Measurements from ENCODE around the gene ZFP42.
"Not testable (repeated sequence)": the region's sequence is repeated elsewhere in the genome, so short reads cannot be mapped to it uniquely, and the experiment has no call there.

ZFP42 gene

DNA sequence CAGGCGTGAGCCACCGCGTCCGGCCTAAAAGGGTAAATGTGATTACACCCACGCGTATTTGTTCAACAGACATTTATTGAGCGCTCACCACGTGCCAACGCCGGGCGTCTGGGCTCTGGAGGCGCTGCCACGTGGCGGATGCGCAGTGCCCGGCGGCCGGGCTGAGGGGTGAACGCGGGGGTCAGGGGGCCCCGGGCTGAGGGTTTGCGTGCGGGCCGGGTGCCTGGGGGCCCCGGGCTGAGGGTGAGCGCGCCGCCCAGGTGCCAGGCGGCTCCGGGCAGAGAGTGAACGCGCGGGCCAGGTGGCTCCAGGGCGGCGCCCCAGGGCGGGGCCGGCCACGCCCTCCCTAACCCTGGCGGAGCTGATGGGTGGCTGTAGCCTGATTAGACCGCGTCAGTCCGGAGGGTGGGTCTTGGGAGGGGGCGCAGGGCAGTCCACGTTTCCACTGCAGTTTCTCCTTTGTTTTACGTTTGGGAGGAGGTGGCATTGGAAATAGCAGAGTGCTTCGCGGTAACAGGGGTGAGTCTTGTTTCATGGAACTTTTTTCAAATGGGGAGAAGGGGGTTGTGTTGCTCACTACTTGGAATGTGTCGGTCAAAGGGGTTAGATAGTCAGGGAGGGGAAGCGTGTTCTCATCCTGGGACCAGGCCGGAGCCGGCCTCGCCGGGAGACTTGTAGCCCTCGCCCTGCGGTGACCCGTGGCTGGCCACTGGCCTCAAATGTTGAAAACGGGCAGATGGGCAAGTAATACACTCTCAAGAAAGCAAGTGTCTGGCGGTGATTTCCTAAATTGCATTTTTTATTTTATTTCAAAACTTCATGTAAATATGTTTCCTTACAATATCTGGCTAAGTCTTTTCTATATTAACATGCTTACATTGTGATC is at the start of gene ZFP42:
ZFP42 (plus strand) TSS at position 450 of the 886 bp plus-strand sequence. CDS start 7,037 bp downstream, outside the sequence.
- no peak for DNase-seq

DNA sequence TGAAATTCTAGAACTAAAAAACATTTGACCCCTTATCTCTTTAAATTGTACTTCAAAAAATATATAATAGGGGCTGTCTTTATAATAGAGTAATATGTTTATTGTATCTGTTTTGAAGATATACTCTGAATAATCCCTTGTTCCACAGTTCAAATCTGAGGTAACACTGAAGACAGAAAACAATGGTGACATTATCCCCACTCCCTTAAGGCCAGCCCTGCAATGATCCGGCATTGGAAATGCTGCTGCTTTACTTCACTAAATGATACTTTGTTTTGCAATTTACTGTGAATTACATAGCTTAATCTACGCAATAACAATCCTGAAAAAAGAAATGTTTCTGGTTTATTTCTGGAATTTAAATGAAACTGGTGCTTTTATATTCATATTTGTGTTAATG is 34.4 kb upstream of the ZFP42 start:
- no peak for DNase-seq

DNA sequence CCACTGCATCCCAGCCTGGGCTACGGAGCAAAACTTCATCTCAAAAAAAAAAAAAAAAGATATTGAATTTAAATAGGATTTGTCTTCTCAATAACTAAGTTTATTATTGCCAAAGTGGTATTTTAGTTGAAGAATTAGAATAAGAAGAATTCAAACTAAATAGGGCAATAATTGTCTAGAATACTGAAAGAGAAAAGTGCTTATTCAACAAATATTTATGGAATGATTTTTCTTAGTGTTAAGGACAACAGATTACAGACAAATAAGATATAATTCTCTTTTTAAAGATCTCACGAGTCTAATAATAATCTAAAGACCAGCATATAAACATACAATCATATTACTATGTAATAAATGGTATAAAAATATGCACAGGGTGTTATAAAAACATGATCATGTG is 33.6 kb upstream of the ZFP42 start:
- DNase-seq, result no peak

DNA sequence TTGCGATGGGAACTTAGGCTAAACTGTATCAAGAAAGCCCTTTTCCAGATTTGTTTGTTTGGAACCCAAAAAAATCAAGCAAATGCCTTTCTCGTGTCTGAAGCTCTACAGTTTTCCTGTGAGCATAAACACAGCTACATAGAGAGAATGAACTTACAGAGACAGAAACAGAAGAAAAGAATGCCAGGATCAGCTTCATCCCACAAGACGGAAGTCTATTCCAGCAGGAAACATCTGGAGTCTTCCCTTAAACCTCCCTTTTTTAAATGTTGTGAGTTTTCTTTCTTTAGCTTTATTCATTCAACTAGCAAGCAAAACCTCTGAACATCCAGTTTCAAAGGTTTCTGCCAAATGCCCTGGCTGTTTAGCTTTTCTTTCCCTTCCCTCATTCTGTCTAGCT is 32.6 kb upstream of the ZFP42 start:
- DNase-seq, result no peak

DNA sequence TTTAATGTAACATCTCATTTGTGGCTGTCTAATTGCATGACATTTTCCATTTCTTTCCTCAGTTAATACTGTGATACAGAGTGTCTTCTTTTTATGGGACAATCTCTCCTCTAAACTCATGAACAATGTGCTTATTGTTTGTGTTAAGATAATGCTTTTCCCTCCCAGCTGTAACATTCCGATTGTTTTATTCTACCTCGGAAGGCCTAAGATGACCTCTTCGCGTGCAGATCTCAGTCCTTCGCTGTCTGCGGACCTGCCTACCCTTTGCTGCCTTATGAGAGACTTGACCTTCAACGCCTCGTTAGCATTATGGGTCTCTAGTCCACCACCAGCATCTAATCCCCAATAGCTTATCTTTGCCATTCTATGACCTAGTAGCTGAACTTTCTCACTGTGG is 29.8 kb upstream of the ZFP42 start:
- no peak for DNase-seq

DNA sequence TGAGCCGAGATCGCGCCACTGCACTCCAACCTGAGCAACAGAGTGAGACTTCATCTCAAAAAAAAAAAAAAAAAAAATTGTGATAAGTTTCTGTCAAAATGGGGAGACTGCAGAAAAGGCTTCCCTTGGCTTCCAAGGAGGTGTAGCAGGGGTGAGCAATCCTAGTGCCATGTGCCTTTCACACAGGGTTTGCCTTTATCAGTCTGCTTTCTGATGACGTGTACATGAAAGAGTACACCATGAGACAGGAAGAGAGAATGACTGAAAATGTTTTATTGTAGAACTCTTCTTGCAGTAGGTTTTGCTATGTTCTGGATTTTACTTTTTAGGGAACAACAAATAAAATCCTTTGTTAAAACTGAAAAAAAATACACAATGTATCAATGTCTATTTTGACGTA is 23.4 kb upstream of the ZFP42 start:
- DNase-seq, result no peak

DNA sequence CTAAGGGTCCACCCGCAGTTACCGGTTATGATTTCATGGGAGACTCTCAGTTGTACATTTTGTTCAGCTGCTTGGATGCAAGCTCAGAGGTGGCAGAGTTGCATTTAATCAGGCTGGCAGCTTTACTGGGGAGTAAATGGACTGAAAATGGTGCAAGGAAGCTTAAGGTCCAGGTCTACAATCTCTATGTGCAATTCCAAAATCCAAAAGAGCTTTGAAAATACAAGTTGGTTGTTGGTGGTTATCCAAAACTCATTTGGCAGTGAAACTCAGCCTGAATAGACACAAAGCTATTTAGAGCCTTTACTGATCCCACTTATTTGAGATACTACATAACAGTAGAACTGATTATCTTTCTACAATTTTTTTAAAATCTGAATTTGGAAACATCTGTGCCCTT is 11.8 kb upstream of the ZFP42 start:
- DNase-seq, result no peak

DNA sequence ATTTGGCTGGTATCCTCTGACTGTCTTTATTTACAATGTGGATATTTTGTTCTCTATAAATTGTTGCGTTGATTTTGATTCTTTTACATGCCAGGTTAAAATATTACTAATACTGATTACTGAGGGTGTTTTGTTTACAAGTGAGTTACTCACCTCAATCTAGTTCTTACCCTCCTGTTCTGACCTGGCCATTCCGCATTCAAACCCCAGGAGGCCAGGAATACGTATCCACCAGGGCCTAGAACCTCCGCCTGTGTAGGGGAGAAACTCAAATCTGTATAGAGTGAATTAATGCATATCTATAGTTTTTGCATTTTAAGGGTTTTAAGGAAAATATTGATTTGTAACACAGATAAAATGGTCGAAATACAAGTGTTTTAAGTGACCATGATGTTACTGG is 2.6 kb upstream of the ZFP42 start:
- no peak for DNase-seq

DNA sequence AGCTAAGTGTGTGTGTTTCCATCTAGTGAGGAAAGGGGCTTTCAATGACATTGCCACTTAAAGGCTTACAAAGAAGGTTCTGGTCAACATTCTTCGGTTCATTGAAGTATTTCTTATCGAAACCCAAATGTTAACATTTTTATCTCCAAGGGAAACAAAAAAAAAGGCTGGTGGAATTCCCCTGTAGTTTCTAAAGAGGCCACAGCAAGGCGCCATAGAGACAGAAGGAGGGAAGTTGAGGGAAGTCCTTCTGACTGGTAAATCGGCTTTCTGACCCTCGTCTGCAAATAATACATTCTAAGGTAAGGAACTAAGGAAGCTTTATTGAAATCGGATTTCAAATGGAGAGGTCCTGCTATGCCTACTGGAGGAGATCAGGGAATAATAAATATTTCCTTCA is 1.7 kb upstream of the ZFP42 start:
- DNase-seq, result no peak

DNA sequence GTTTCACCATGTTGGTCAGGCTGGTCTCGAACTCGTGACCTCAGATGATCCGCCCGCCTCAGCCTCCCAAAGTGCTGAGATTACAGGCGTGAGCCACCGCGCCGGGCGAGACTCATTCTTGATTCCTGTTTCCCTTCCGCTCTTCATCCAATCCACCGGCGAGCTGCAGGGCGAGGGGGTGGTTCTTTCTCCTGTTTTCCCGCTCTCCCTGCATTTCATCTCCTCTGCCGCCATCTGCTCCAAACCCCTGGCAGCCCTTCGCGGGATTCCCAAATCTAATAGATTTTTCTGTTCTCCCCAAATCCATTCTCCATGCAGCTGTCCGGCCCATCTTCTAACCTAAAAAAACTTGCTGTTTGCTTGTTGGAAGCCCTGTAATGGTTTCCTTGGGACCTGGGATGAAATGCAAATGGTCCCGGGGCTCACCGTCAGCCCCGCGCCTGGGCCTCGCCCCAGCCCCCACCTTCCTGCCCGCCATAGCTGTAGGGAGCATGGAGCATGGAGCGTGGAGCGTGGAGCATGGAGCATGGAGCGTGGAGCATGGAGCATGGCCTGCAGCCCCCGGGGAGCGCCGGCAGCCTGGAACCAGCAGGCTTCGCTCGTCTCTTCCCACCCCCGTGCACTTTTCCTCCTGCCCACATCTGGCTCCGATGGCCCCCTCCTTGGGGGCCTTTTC is 1.1 kb downstream of the ZFP42 start:
- no peak for DNase-seq

DNA sequence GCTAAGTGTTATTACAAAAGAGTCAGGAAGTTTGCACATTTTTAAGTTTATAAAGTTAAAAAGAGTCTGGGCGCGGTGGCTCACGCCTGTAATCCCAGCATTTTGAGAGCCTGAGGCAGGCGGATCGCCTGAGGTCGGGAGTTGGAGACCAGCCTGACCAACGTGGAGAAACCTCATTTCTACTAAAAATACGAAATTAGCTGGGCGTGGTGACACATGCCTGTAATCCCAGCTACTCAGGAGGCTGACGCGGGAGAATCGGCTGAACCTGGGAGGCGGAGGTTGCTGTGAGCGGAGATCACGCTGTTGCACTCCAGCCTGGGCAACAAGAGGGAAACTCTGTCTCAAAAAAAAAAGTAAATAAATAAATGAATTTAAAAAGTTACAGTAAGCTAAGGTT is 2.4 kb downstream of the ZFP42 start:
- DNase-seq, result not testable (repeated sequence)

DNA sequence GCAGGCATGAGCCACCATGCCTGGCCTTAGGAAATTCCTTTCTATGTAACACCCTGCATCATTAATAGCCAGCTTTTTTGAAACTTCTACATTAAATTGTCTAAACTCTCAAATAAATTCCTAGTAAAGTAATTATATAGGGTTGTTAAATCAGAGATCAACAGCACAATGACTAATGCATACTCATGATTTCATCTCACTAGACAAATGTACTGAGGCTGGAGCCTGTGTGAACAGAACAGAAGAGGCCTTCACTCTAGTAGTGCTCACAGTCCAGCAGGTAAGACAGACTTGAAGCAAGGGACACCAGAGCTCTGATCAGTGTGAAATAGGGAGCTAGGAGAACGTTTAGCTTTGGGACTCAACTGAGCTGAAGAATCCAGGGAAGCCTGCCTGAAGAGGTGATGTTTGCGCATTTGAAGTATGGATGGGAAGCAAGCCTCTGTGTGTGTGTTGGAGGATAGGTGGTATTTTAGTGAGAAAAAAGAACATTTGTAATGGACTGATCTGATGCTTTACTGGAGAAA is 3.9 kb downstream of the ZFP42 start:
- no peak for DNase-seq

DNA sequence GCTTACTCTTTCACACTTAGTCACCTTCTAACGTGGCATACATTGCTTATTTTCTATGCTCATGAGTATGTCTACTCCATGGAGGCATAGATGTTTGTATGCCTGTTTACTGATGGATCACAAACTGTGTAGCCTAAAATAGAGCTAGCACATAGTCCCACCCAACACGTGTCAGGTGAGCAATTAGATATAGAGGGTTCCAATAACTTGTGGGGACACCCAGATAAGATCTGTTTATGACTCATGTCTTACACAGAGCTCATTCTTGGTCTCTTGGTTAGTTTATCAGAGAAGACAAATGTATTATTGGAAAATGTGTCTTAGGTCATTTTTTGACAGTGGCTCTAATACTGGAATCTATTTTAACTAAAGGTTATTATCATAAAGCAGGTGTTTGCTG is 6.8 kb downstream of the ZFP42 start:
- no peak for DNase-seq

DNA sequence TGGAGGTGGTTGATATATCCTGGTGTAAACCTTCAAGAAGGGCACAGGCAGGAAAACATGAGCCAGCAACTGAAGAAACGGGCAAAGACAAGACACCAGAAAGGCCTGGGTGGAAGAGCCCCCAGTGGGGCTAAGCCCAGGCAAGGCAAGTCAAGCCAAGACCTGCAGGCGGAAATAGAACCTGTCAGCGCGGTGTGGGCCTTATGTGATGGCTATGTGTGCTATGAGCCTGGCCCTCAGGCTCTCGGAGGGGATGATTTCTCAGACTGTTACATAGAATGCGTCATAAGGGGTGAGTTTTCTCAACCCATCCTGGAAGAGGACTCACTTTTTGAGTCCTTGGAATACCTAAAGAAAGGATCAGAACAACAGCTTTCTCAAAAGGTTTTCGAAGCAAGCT is 7.2 kb downstream of the ZFP42 start:
- DNase-seq, result no peak

DNA sequence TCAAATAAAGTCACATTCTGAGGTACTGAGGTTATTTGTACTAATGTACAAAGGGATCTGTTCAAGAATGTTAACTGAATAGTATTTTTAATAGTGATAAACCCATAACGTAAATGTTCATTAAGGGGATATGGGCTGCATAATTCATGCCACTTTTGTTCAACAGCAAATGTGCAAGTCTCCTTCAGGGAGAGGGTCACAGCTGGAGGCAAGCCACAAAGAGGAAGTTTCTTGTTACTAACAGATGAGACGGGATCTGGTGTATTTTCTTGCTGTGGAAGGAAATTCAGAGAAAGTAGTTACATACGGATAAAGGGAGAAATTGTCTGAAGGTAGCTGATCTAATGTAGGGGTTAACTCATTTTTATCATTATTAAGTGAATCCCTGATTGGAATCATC is 10.0 kb downstream of the ZFP42 start:
- no peak for DNase-seq

DNA sequence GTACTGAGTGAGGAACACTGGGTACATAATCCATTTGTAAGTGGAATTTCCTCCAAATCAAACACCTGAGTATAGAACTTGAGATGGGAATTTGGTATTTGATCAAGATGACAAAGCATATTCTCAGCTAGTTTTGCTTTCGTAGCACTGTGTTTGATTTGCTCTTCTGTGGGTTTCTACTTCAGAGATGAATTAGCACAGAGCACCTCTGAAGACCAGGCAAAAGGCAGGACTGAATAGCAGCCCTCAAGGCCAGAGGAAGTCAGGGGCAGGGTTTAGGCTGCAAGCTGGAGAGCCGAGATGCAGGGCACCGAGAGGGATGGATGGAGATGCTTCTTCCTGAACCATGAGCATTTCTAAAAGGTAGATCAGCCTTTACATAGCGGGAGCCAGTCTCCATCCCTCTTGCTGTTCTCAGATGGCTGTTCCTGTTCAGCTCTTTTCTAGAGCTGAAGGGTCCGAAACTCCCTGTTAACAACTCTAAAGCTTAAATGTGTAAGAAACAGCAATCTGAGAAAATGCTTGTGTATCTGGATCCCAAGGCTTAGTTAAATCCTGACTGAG is 10.8 kb downstream of the ZFP42 start:
- no peak for DNase-seq

DNA sequence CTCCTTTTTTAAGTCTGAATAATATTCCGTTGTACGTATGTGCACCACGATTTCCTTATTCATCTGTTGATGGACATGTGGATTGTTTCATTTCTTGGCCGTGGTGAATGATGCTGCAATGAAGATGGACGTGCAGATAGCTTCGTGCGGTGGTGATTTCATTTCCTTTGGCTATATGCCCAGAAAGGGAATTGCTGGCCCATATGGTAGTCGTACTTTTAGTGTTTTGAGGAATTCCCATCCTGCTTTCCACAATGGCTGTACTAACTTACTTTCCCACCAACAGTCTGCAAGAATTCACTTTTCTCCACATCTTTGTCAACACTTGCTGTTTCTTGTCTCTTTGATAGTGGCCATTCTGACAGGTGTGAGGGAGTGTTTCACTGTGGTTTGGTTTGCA is 12.8 kb downstream of the ZFP42 start:
- no peak for DNase-seq

DNA sequence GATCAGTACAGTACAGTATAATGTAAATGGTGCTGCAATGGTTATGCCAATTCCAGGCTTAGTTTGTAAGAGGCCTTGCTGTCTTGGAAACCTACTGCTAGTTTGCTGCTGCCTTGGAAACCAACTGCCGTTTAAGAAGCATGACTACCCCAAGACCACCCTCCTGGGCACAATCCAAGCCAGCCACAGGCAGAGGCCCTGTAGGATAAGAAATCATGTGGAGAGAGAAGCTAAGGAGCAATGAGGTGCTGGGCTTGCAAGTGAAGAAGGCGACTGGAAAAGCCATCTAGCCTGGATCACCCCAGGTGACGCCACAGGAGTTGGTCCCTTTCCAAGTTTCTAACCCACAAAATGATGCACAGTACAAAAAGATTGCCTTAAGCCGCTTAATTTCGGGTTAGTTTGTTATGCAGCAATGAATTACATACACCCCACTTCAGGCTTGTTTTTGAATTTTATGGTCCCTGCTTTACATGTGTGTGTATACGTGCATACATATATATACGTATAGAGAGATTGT is 16.9 kb downstream of the ZFP42 start:
- no peak for DNase-seq

DNA sequence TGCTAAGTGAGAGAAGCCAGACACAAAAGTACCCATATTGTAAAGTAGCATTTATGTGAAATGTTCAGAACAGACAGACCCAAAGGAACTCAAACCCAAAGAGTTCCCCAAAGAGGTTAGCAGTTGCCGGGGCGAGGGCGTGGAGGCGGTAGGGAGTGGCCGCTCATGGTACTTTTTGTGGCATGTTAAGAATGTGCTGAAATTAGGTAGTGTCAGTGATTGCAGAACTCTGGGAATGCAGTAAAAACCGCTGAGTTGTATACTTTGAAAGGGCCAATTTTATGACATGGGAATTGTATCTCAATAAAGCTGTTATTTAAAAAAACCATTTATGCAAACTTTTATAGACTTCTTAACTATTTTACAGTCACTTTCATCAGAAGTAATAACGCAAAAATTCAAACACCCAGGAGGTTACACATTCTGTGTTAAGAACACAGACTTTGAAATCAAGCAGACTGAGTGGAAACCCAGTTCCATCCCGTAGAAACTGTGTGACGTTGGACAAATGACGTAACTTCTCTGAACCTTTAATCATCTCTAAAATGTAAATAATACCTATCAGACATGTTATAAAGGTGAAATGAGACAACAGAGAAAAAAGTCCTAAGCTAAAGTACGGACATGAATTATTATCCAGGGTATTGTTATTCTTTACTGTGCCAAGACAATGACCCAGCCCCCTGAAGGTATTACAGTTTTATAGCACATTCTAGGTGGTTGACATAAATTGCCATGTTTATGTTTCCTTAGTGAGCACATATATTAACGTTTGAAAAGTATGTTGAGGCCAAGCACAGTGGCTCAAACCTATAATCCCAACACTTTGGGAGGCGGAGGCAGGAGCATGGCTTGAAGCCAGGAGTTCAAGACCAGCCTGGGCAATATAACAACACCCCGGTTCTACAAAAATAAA is 19.7 kb downstream of the ZFP42 start:
- no peak for DNase-seq

DNA sequence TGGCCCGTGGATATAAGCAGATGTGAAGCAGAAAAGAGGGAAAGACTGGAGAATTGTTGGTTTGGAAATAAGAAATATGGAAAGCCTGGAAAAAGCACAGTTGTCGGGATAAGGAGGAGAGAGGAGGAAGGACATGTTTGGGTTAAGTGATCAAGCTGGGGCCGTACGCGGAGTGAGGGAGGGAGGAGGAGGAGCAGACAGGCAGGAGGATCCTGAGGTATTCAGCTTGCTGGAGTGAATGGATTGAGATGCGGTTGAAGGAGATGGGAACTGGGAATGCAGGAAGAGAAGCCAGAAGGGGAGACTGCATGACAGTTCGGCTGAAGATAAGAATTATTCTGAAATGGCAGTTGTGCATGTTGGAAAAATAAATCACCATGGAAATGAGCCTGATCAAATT is 21.2 kb downstream of the ZFP42 start:
- DNase-seq, result no peak

DNA sequence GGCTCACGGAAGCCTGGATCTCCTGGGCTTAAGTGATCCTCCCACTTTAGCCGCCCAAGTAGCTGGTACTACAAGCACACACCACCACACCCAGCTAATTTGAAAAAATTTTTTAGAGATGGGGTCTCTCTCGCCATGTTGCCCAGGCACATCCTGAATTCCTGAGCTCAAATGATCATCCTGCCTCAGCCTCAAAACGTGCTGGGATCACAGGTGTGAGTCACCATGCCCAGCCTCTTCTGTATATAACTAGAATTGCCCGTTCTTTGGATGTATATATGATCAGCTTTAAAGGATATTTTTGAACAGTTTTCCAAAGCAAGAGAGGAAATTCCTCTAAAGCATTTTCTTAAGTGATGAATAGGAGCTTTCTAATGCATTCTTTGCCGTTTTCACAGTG is 22.7 kb downstream of the ZFP42 start:
- DNase-seq, result no peak

DNA sequence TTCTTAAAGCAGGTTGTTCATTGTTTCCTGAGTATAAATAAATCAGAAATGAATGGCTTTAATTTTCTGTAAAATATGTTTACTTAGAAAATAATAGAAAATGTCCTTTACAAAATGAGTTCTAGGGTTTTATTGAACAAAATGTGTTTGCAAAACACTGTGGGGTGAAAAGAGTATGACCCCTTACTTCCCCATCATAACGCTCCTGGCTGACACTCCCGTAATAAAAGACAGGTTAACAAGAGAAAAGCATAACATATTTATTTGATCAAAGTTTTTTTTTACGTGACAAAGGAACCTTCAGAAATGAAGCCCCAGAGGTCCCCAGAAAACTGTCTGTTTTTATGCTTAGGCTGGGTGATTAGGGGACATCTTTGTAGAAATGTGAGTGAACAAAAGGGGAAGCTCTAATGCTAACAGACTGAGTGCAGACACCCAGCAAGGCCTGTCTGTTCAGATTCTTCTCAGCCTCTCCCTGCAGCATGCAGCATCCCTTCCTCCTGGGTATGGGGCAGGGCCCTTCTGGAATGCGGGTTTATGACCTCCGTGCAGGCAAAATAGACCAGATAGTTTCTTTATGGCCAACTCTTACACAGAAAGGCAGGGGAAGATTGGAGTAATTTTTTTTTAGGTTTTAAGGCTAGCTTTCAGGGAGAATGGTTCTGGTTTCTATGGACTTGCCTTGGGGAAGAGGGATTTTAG is 26.1 kb downstream of the ZFP42 start:
- DNase-seq, result no peak

All from suppressor macrophage treated with lipopolysaccharide for 4 hours (primary cell).